Regular cardiac myocyte (primary cell): Measurements from ENCODE around the gene MFSD2B. TPM values are rescaled to one million over a fixed set of nuclear protein-coding genes. Genes with fewer than 3 reads are reported as not detected.

Experiments used
- total RNA-seq: library from RNA; depleted of rRNA; stranded (reverse); fragments of >200 nt; gene quantifications from 2 replicates; pipeline ENCODE4 v1.2.3, GENCODE V29; 2014

Gene MFSD2B
- under 0.01 and 0.56 TPM in 2 replicates for total RNA-seq

GRCh38 chr2:24009680-24010476 lies at the start of gene MFSD2B:
Gene MFSD2B (plus strand): TSS chr2:24010085. CDS start chr2:24010097, 12 bp downstream.

GRCh38 chr2:24046930-24047702 lies 37.2 kb downstream of the MFSD2B start, which contains the start of gene WDCP:
Gene WDCP (minus strand): TSS chr2:24047391. CDS start chr2:24039494, 7,897 bp downstream.

GRCh38 chr2:24049485-24050021 lies 39.7 kb downstream of the MFSD2B start, which contains the start of gene FKBP1B:
Gene FKBP1B (plus strand): TSS chr2:24049741. CDS start chr2:24049850, 109 bp downstream.

Other genes starting within 250 kb of the MFSD2B start
- 7.9 and 9.3 TPM in 2 replicates for gene ATAD2B, start 83.0 kb upstream of the MFSD2B start, total RNA-seq
- gene UBXN2A, start 69.6 kb upstream of the MFSD2B start, total RNA-seq = 12.5 and 15.2 TPM in 2 replicates
- gene WDCP, start 37.3 kb downstream of the MFSD2B start, total RNA-seq = 11.6 and 18.8 TPM in 2 replicates
- 8.2 and 11.8 TPM in 2 replicates for gene FKBP1B, start 39.7 kb downstream of the MFSD2B start, total RNA-seq
- gene SF3B6, start 66.2 kb downstream of the MFSD2B start, total RNA-seq = 145 and 183 TPM in 2 replicates
- gene TP53I3, start 74.7 kb downstream of the MFSD2B start, total RNA-seq = 22.3 and 34.5 TPM in 2 replicates
- gene PFN4, start 113.2 kb downstream of the MFSD2B start, total RNA-seq = 0.28 and 0.38 TPM in 2 replicates
- gene FAM228B, start 113.4 kb downstream of the MFSD2B start, total RNA-seq = 6.7 and 14.7 TPM in 2 replicates
- gene FAM228A, start 165.0 kb downstream of the MFSD2B start, total RNA-seq = 0.38 and 0.85 TPM in 2 replicates